Neural cell (in vitro differentiated cells): ENCODE measurements around the gene ST6GALNAC4. TPM values are rescaled to one million over a fixed set of nuclear protein-coding genes. Genes with fewer than 3 reads are reported as not detected.

Experiments
- H2AFZ ChIP-seq: fragments of 200-600, 300-800 bp; sonication (generic), shearing (Covaris generic); 2 replicates; pipeline ENCODE4 v1.6.0; 2014; ENCODE audit warnings: low read depth, mild to moderate bottlenecking, antibody characterized with exemption, low read length, moderate library complexity
- H3F3A ChIP-seq: fragments of 200-600 bp; shearing (Covaris generic); 2 replicates; pipeline ENCODE4 v1.6.1; 2016; ENCODE audit warnings: mild to moderate bottlenecking, moderate library complexity, mixed read lengths, antibody characterized with exemption, low read length; ENCODE audit not compliant: insufficient read depth, poor library complexity, severe bottlenecking
- H3K27ac ChIP-seq: fragments of 200-600, 300-800 bp; sonication (generic), shearing (Covaris generic); 2 replicates; pipeline ENCODE4 v1.5.1; 2014; ENCODE audit warnings: mild to moderate bottlenecking, low read length, moderate library complexity
- H3K27me3 ChIP-seq: fragments of 300-800, 200-600 bp; sonication (generic), shearing (Covaris generic); 2 replicates; pipeline ENCODE4 v1.6.0; 2014; ENCODE audit warnings: mild to moderate bottlenecking, low read depth, low read length, moderate library complexity; ENCODE audit not compliant: insufficient read depth
- H3K36me3 ChIP-seq: fragments of 300-800, 200-600 bp; sonication (generic), shearing (Covaris generic); 2 replicates; pipeline ENCODE4 v1.5.1; 2014; ENCODE audit warnings: mild to moderate bottlenecking, antibody characterized with exemption, low read length, moderate library complexity; ENCODE audit not compliant: insufficient read depth
- H3K4me2 ChIP-seq: fragments of 300-800, 200-600 bp; sonication (generic), shearing (Covaris generic); 2 replicates; pipeline ENCODE4 v1.6.0; 2014; ENCODE audit warnings: mild to moderate bottlenecking, low read length
- H3K4me3 ChIP-seq: fragments of 300-800, 200-600 bp; sonication (generic), shearing (Covaris generic); 2 replicates; pipeline ENCODE4 v1.5.1; 2014; ENCODE audit warnings: mild to moderate bottlenecking, low read length, moderate library complexity
- H3K79me2 ChIP-seq: fragments of 200-600 bp; shearing (Covaris generic); replicated peaks from 2 replicates; pipeline ENCODE4 v1.6.0; 2014; ENCODE audit warnings: mild to moderate bottlenecking, low read length, moderate library complexity; ENCODE audit not compliant: insufficient read depth
- H3K9ac ChIP-seq: fragments of 300-800, 200-600 bp; sonication (generic), shearing (Covaris generic); 2 replicates; pipeline ENCODE4 v1.6.1; 2016; ENCODE audit warnings: mild to moderate bottlenecking, low read length, mixed read lengths
- H3K9me2 ChIP-seq: fragments of 200-600 bp; shearing (Covaris generic); 2 replicates; pipeline ENCODE4 v1.6.1; 2016; ENCODE audit warnings: mild to moderate bottlenecking, low read length, mixed read lengths; ENCODE audit not compliant: insufficient read depth
- H3K9me3 ChIP-seq: fragments of 200-600, 300-800 bp; sonication (generic), shearing (Covaris generic); 2 replicates; pipeline ENCODE4 v1.6.1; 2016; ENCODE audit warnings: mild to moderate bottlenecking, mixed run types, low read length, moderate library complexity, mixed read lengths
- H4K20me1 ChIP-seq: fragments of 200-600 bp; shearing (Covaris generic); 2 replicates; pipeline ENCODE4 v1.6.1; 2016; ENCODE audit warnings: mild to moderate bottlenecking, mixed run types; ENCODE audit not compliant: insufficient read depth
- EP300 ChIP-seq: fragments of 450-650 bp; conservative IDR thresholded peaks from 2 replicates; pipeline ENCODE4 v1.6.1; 2014; ENCODE audit warnings: antibody characterized with exemption, mild to moderate bottlenecking, moderate library complexity; ENCODE audit not compliant: poor library complexity, severe bottlenecking
- EZH2 ChIP-seq: fragments of 200-600, 300-800 bp; shearing (Covaris generic), sonication (generic); IDR thresholded peaks from 2 replicates; pipeline ENCODE4 v1.6.1; 2014; ENCODE audit warnings: antibody characterized with exemption, low read length, borderline replicate concordance, mild to moderate bottlenecking; ENCODE audit not compliant: insufficient read depth, poor library complexity, severe bottlenecking
- MXI1 ChIP-seq: fragments of 450-650 bp; conservative IDR thresholded peaks from 2 replicates; pipeline ENCODE4 v1.6.1; 2014; ENCODE audit warnings: antibody characterized with exemption, mild to moderate bottlenecking; ENCODE audit not compliant: poor library complexity, severe bottlenecking
- POLR2AphosphoS5 ChIP-seq: IDR thresholded peaks from 2 replicates; pipeline ENCODE4 v1.6.1; 2012
- RAD21 ChIP-seq: fragments of 450-650 bp; conservative IDR thresholded peaks from 2 replicates; pipeline ENCODE4 v1.6.1; 2014; ENCODE audit warnings: antibody characterized with exemption, mild to moderate bottlenecking, moderate library complexity
- REST ChIP-seq: IDR thresholded peaks from 2 replicates; pipeline ENCODE4 v1.6.1; 2012; ENCODE audit warnings: borderline replicate concordance
- SMC3 ChIP-seq: fragments of 450-650 bp; conservative IDR thresholded peaks from 2 replicates; pipeline ENCODE4 v1.6.1; 2014; ENCODE audit warnings: antibody characterized with exemption, mild to moderate bottlenecking, moderate library complexity; ENCODE audit not compliant: poor library complexity
- TAF1 ChIP-seq: IDR thresholded peaks from 2 replicates; pipeline ENCODE4 v1.6.1; 2012; ENCODE audit warnings: low read depth
- polyA plus RNA-seq: library from polyadenylated mRNA; depleted of rRNA; stranded (reverse); fragments of >200 nt; gene quantifications from 2 replicates; pipeline ENCODE4 v1.2.3, GENCODE V29; 2014
- TF ChIP-seq, protein P1 (sequence below): fragments of 450-650 bp; IDR thresholded peaks from 2 replicates; pipeline ENCODE4 v1.5.1; 2014; ENCODE audit warnings: antibody characterized with exemption, mild to moderate bottlenecking, moderate library complexity; ENCODE audit not compliant: poor library complexity, severe bottlenecking

The ST6GALNAC4 gene
- polyA plus RNA-seq, 1 donor from 2014 or later = 5.9 TPM

- H3K27ac ChIP-seq = no peak overlapping the region
- no peak overlapping the region for H3K4me2 ChIP-seq
Measured at GRCh38 chr9:127915325-127915752, 1.5 kb downstream of the ST6GALNAC4 start.

DNA sequence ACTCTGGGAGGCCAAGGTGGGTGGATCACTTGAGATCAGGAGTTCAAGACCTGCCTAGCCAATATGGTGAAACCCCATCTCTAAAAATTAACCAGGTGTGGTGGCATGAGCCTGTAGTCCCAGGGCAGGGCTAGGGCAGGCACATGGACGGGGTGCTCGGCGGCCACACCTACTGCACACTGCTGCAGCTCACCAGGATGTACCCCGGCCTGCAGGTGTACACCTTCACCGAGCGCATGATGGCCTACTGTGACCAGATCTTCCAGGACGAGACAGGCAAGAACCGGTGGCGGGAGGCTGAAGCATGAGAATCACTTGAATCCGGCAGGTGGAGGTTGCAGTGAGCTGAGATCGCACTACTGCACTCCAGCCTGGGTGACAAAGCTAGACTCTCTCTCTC, 3.2 kb downstream of the ST6GALNAC4 start:
- Histone ChIP-seq H2AFZ (no peak overlapping the region), H3K27ac (no peak overlapping the region), H3F3A (no peaks in the 10 kb centered on the region), H3K79me2 (no peaks in the 10 kb centered on the region), H3K27me3 (no peaks in the 10 kb centered on the region), H3K4me3 (no peak overlapping the region), H3K9me2 (no peaks in the 10 kb centered on the region), H4K20me1 (no peaks in the 10 kb centered on the region), H3K4me2 (no peak overlapping the region), H3K9ac (no peak overlapping the region), H3K9me3 (no peaks in the 10 kb centered on the region), H3K36me3 (no peaks in the 10 kb centered on the region)
- TF ChIP-seq RAD21 (no peak), TAF1 (no peak), POLR2AphosphoS5 (no peak), EZH2 (no peak), REST (no peak), SMC3 (no peak), EP300 (no peak)
- TF ChIP-seq, protein P1, sequence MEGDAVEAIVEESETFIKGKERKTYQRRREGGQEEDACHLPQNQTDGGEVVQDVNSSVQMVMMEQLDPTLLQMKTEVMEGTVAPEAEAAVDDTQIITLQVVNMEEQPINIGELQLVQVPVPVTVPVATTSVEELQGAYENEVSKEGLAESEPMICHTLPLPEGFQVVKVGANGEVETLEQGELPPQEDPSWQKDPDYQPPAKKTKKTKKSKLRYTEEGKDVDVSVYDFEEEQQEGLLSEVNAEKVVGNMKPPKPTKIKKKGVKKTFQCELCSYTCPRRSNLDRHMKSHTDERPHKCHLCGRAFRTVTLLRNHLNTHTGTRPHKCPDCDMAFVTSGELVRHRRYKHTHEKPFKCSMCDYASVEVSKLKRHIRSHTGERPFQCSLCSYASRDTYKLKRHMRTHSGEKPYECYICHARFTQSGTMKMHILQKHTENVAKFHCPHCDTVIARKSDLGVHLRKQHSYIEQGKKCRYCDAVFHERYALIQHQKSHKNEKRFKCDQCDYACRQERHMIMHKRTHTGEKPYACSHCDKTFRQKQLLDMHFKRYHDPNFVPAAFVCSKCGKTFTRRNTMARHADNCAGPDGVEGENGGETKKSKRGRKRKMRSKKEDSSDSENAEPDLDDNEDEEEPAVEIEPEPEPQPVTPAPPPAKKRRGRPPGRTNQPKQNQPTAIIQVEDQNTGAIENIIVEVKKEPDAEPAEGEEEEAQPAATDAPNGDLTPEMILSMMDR = no peak

More at GRCh38 chr9:127915325-127915752, 1.5 kb downstream of the ST6GALNAC4 start:
- no peaks in the 10 kb centered on the region for H3F3A ChIP-seq
- TF ChIP-seq POLR2AphosphoS5 (no peak), EP300 (no peak), TAF1 (no peak), RAD21 (no peak), SMC3 (no peak), MXI1 (no peak), REST (no peak), EZH2 (no peak)
- TF ChIP-seq, protein P1 = no peak
- no peaks in the 10 kb centered on the region for H4K20me1 ChIP-seq
- no peaks in the 10 kb centered on the region for H3K27me3 ChIP-seq
- no peaks in the 10 kb centered on the region for H3K36me3 ChIP-seq
- no peaks in the 10 kb centered on the region for H3K9me2 ChIP-seq
- H3K9me3 ChIP-seq = no peaks in the 10 kb centered on the region
- H3K9ac ChIP-seq = no peak overlapping the region
- no peak overlapping the region for H2AFZ ChIP-seq
- no peak overlapping the region for H3K4me3 ChIP-seq
- no peaks in the 10 kb centered on the region for H3K79me2 ChIP-seq
